ENCODE measurements around the gene YIPF3.

YIPF3 gene

GRCh38 chr6:43497689-43498088 is 19.0 kb downstream of the YIPF3 start:
- Histone ChIP-seq H3K27ac (no peak overlapping the region), H3K4me3 (no peak overlapping the region), H3K36me3 (ENCODE audit: insufficient read depth, low read length) (peaks cover 40% of the 10 kb centered on the region; the same call in 1 of the 2 replicates), H3K9me3 (ENCODE audit: low read depth, low read length) (no peaks in the 10 kb centered on the region), H3K9ac (ENCODE audit: insufficient read length) (no peak overlapping the region)
- TF ChIP-seq POLR2AphosphoS5 (IDR thresholded peaks at IDR 0.05; ENCODE audit: borderline replicate concordance, low read depth, low read length): no peak
- TF ChIP-seq EZH2 (IDR thresholded peaks at IDR 0.05): no peak
- no peak for TF ChIP-seq FOXP2 (optimal IDR thresholded peaks at IDR 0.05; ENCODE audit: control extremely low read depth, extremely low read length, insufficient read depth)
- DNase-seq (ENCODE audit: low read depth, low spot score): no peak

GRCh38 chr6:43497129-43497396 is 19.7 kb downstream of the YIPF3 start:
- H3K9ac ChIP-seq (ENCODE audit: insufficient read length): no peak overlapping the region
- TF ChIP-seq FOXP2 (optimal IDR thresholded peaks at IDR 0.05; ENCODE audit: control extremely low read depth, extremely low read length, insufficient read depth): no peak
- no peak for TF ChIP-seq POLR2AphosphoS5 (IDR thresholded peaks at IDR 0.05; ENCODE audit: borderline replicate concordance, low read depth, low read length)
- TF ChIP-seq EZH2 (IDR thresholded peaks at IDR 0.05): no peak

GRCh38 chr6:43496370-43497128 is 20.2 kb downstream of the YIPF3 start:
- Histone ChIP-seq H3K36me3 (ENCODE audit: insufficient read depth, low read length) (peaks cover 37% of the 10 kb centered on the region; the same call in 1 of the 2 replicates), H3K9ac (ENCODE audit: insufficient read length) (peak overlapping the region; percentile 37), H3K4me3 (no peak overlapping the region), H3K9me3 (ENCODE audit: low read depth, low read length) (no peaks in the 10 kb centered on the region), H3K27ac (no peak overlapping the region)
- no peak for TF ChIP-seq FOXP2 (optimal IDR thresholded peaks at IDR 0.05; ENCODE audit: control extremely low read depth, extremely low read length, insufficient read depth)
- TF ChIP-seq EZH2 (IDR thresholded peaks at IDR 0.05): no peak
- no peak for TF ChIP-seq POLR2AphosphoS5 (IDR thresholded peaks at IDR 0.05; ENCODE audit: borderline replicate concordance, low read depth, low read length)
- no peak for DNase-seq (ENCODE audit: low read depth, low spot score)

More at GRCh38 chr6:43497129-43497396, 19.7 kb downstream of the YIPF3 start:
- Histone ChIP-seq H3K36me3 (ENCODE audit: insufficient read depth, low read length) (peaks cover 38% of the 10 kb centered on the region; the same call in 1 of the 2 replicates), H3K9me3 (ENCODE audit: low read depth, low read length) (no peaks in the 10 kb centered on the region), H3K4me3 (no peak overlapping the region), H3K27ac (no peak overlapping the region)
- no peak for DNase-seq (ENCODE audit: low read depth, low spot score)

- Histone ChIP-seq H3K9ac (ENCODE audit: insufficient read length) (no peak overlapping the region), H3K9me3 (ENCODE audit: low read depth, low read length) (no peaks in the 10 kb centered on the region), H3K4me3 (no peak overlapping the region), H3K27ac (0 out of 2 replicates have a peak overlapping the region, but pooled peaks have one; percentile 17), H3K36me3 (ENCODE audit: insufficient read depth, low read length) (peaks cover 26% of the 10 kb centered on the region; the same call in 1 of the 2 replicates)
- TF ChIP-seq POLR2AphosphoS5 (IDR thresholded peaks at IDR 0.05; ENCODE audit: borderline replicate concordance, low read depth, low read length) (no peak), FOXP2 (optimal IDR thresholded peaks at IDR 0.05; ENCODE audit: control extremely low read depth, extremely low read length, insufficient read depth) (no peak), EZH2 (IDR thresholded peaks at IDR 0.05) (no peak)
- DNase-seq (ENCODE audit: low read depth, low spot score): no peak
Observed at GRCh38 chr6:43495409-43495941, 21.3 kb downstream of the YIPF3 start.

- H3K9ac ChIP-seq (ENCODE audit: insufficient read length): no peak overlapping the region
- H3K9me3 ChIP-seq (ENCODE audit: low read depth, low read length): no peaks in the 10 kb centered on the region
- no peak for TF ChIP-seq POLR2AphosphoS5 (IDR thresholded peaks at IDR 0.05; ENCODE audit: borderline replicate concordance, low read depth, low read length)
- TF ChIP-seq EZH2 (IDR thresholded peaks at IDR 0.05): no peak
- no peak for TF ChIP-seq FOXP2 (optimal IDR thresholded peaks at IDR 0.05; ENCODE audit: control extremely low read depth, extremely low read length, insufficient read depth)
- H3K27ac ChIP-seq: no peak overlapping the region
- H3K36me3 ChIP-seq (ENCODE audit: insufficient read depth, low read length): peaks cover 20% of the 10 kb centered on the region; the same call in 1 of the 2 replicates
- no peak overlapping the region for H3K4me3 ChIP-seq
- DNase-seq (ENCODE audit: low read depth, low spot score): no peak
Observed at GRCh38 chr6:43494766-43495165, 22.0 kb downstream of the YIPF3 start.

- no peak for DNase-seq (ENCODE audit: low read depth, low spot score)
- Histone ChIP-seq H3K9ac (ENCODE audit: insufficient read length) (no peak overlapping the region), H3K36me3 (ENCODE audit: insufficient read depth, low read length) (peaks cover 16% of the 10 kb centered on the region; the same call in 1 of the 2 replicates), H3K4me3 (no peak overlapping the region), H3K9me3 (ENCODE audit: low read depth, low read length) (no peaks in the 10 kb centered on the region), H3K27ac (no peak overlapping the region)
- no peak for TF ChIP-seq POLR2AphosphoS5 (IDR thresholded peaks at IDR 0.05; ENCODE audit: borderline replicate concordance, low read depth, low read length)
- TF ChIP-seq FOXP2 (optimal IDR thresholded peaks at IDR 0.05; ENCODE audit: control extremely low read depth, extremely low read length, insufficient read depth): no peak
- no peak for TF ChIP-seq EZH2 (IDR thresholded peaks at IDR 0.05)
Observed at GRCh38 chr6:43494321-43494720, 22.4 kb downstream of the YIPF3 start.

GRCh38 chr6:43493833-43494232 is 22.9 kb downstream of the YIPF3 start:
- peaks cover 11% of the 10 kb centered on the region; the same call in 1 of the 2 replicates for H3K36me3 ChIP-seq (ENCODE audit: insufficient read depth, low read length)
- DNase-seq (ENCODE audit: low read depth, low spot score): no peak
- no peaks in the 10 kb centered on the region for H3K9me3 ChIP-seq (ENCODE audit: low read depth, low read length)
- no peak overlapping the region for H3K9ac ChIP-seq (ENCODE audit: insufficient read length)
- TF ChIP-seq FOXP2 (optimal IDR thresholded peaks at IDR 0.05; ENCODE audit: control extremely low read depth, extremely low read length, insufficient read depth) (no peak), EZH2 (IDR thresholded peaks at IDR 0.05) (no peak), POLR2AphosphoS5 (IDR thresholded peaks at IDR 0.05; ENCODE audit: borderline replicate concordance, low read depth, low read length) (no peak)
- no peak overlapping the region for H3K4me3 ChIP-seq
- H3K27ac ChIP-seq: no peak overlapping the region

- no peak overlapping the region for H3K9ac ChIP-seq (ENCODE audit: insufficient read length)
- no peak overlapping the region for H3K27ac ChIP-seq
- H3K4me3 ChIP-seq: no peak overlapping the region
- TF ChIP-seq FOXP2 (optimal IDR thresholded peaks at IDR 0.05; ENCODE audit: control extremely low read depth, extremely low read length, insufficient read depth): no peak
- TF ChIP-seq EZH2 (IDR thresholded peaks at IDR 0.05): no peak
- no peak for TF ChIP-seq POLR2AphosphoS5 (IDR thresholded peaks at IDR 0.05; ENCODE audit: borderline replicate concordance, low read depth, low read length)
- H3K9me3 ChIP-seq (ENCODE audit: low read depth, low read length): no peaks in the 10 kb centered on the region
- H3K36me3 ChIP-seq (ENCODE audit: insufficient read depth, low read length): peaks cover 7% of the 10 kb centered on the region; the same call in 1 of the 2 replicates
- no peak for DNase-seq (ENCODE audit: low read depth, low spot score)
Observed at GRCh38 chr6:43493230-43493629, 23.5 kb downstream of the YIPF3 start.

Data from SK-N-MC (cell line).